ENCODE measurements around the gene ZNF516. TPM values are rescaled to one million over a fixed set of nuclear protein-coding genes. Genes with fewer than 3 reads are reported as not detected.

The ZNF516 gene
- total and polyA plus RNA-seq, 2 of the 4 experiments (the other 2 are of a cell fraction) = 7.9 to 16.9 TPM

- no peak overlapping the region for H3K18ac ChIP-seq (ENCODE audit: low read depth, low read length)
- H3K56ac ChIP-seq (ENCODE audit: extremely low read depth, insufficient read depth, low read length) = no peak overlapping the region
- BruUV-seq (replicated peaks) = no TSS peak
- no peak overlapping the region for H3K4me3 ChIP-seq (ENCODE audit: insufficient read depth, low read depth, low read length)
- H2BK20ac ChIP-seq (ENCODE audit: low read depth, low read length) = no peak overlapping the region
- CTCF ChIA-PET = no interaction called here
- H3K27ac ChIP-seq (ENCODE audit: insufficient read depth, low read length) = no peak overlapping the region
- ATAC-seq (ENCODE audit: low read depth) = no peak
- H3K79me1 ChIP-seq (ENCODE audit: low read depth in 1 of 2, low read length in 2 of 2) = peaks cover 30 to 86% of the 10 kb centered on the region in 2 experiments
- no peak overlapping the region for H3K4me2 ChIP-seq (ENCODE audit: low read depth, low read length)
- 0 out of 2 replicates have a peak overlapping the region, but pooled peaks have one; percentile 28 for H3K14ac ChIP-seq (replicated peaks; ENCODE audit: low read depth, low read length)
- no peaks in the 10 kb centered on the region for H3K27me3 ChIP-seq (ENCODE audit: control insufficient read depth, insufficient read depth, low read length)
- intact Hi-C loops (cut with micrococcal nuclease) = no loop called here
- no peak overlapping the region for H4K5ac ChIP-seq (ENCODE audit: low read depth, low read length)
- no peaks in the 10 kb centered on the region for H3K9me3 ChIP-seq (ENCODE audit: control insufficient read depth, insufficient read depth, low read length)
- peaks cover 62% of the 10 kb centered on the region for H4K20me1 ChIP-seq (ENCODE audit: insufficient read depth, low read length)
- H3K4me1 ChIP-seq (ENCODE audit: control insufficient read depth, insufficient read depth, low read length) = peaks cover 9% of the 10 kb centered on the region
- TF ChIP-seq MAFK (IDR thresholded peaks at IDR 0.05; ENCODE audit: low read depth, low read length) (no peak), POLR2A (IDR thresholded peaks at IDR 0.05; ENCODE audit: low read depth, low read length) (no peak), RCOR1 (IDR thresholded peaks at IDR 0.05; ENCODE audit: insufficient replicate concordance, low read length) (no peak), USF2 (IDR thresholded peaks at IDR 0.05; ENCODE audit: low read depth, low read length) (no peak), BHLHE40 (IDR thresholded peaks at IDR 0.05; ENCODE audit: low read depth, low read length) (no peak), CTCF (conservative IDR thresholded peaks at IDR 0.05; ENCODE audit: low read depth, low read length) (no peak), MAZ (IDR thresholded peaks at IDR 0.05; ENCODE audit: borderline replicate concordance, low read depth, low read length) (no peak), CEBPB (IDR thresholded peaks at IDR 0.05; ENCODE audit: low read depth, low read length) (no peak), CHD1 (IDR thresholded peaks at IDR 0.05; ENCODE audit: low read depth, low read length) (no peak), NFE2L2 (IDR thresholded peaks at IDR 0.05; ENCODE audit: low read depth, low read length) (no peak), MXI1 (IDR thresholded peaks at IDR 0.05; ENCODE audit: borderline replicate concordance, low read depth, low read length) (no peak), RFX5 (IDR thresholded peaks at IDR 0.05; ENCODE audit: low read depth, low read length) (no peak), RAD21 (IDR thresholded peaks at IDR 0.05; ENCODE audit: low read length) (no peak), SMC3 (IDR thresholded peaks at IDR 0.05; ENCODE audit: low read depth, low read length) (no peak)
- no peak overlapping the region for H3K4ac ChIP-seq (ENCODE audit: low read depth, low read length)
- H2AK9ac ChIP-seq (replicated peaks; ENCODE audit: low read depth, low read length, poor library complexity) = no peak overlapping the region
- H3K36me3 ChIP-seq (ENCODE audit: control insufficient read depth, insufficient read depth, low read length) = peaks cover 15% of the 10 kb centered on the region; the same call in 1 of the 2 replicates
- H2BK15ac ChIP-seq (ENCODE audit: low read depth, low read length) = no peak overlapping the region
- H2AFZ ChIP-seq (replicated peaks; ENCODE audit: low read length, poor library complexity) = no peak overlapping the region
- no peak overlapping the region; the same call in 1 of the 2 replicates for H4K91ac ChIP-seq (ENCODE audit: insufficient read depth, low read depth, low read length)
- dilution Hi-C loops (cut with HindIII; ENCODE audit: low sequenced_read_pairs, unreplicated experiment) = no loop called here
- POLR2A ChIA-PET (ENCODE audit: unreplicated experiment) = no interaction called here
- H2BK120ac ChIP-seq (ENCODE audit: low read depth, low read length) = no peak overlapping the region
- H2AK5ac ChIP-seq (ENCODE audit: low read depth, low read length) = no peak overlapping the region; the same call in 1 of the 2 replicates
- H4K8ac ChIP-seq (ENCODE audit: low read depth in 2 of 2, low read length in 2 of 2) = no peak overlapping the region
- WGBS, 2 experiments (ENCODE audit: extremely low coverage in 2 of 2, insufficient read length in 1 of 2) = 77% methylated on average over 7 of the region's 23 CpGs; no CpG with 5 or more reads in 1 of the 2 experiments
- H3K23ac ChIP-seq (ENCODE audit: low read depth, low read length) = no peak overlapping the region
- peaks cover 22% of the 10 kb centered on the region for H3K9me1 ChIP-seq (ENCODE audit: insufficient read depth, low read length)
- DNase-seq = no peak
- H2BK5ac ChIP-seq (ENCODE audit: low read depth, low read length, poor library complexity, severe bottlenecking) = no peak overlapping the region
- in situ Hi-C loops (cut with MboI; ENCODE audit: low sequenced_read_pairs) = loop anchor here (25.0 kb wide), 1 partner anchor 646 kb away; no protein-coding TSS in a partner anchor
- H3K9ac ChIP-seq (ENCODE audit: low read depth, low read length) = no peak overlapping the region
These were observed 29.2 kb downstream of the ZNF516 start for GRCh38 chr18:76465630-76466409.
